ENCODE data around the gene C1orf159.
"Not testable (repeated sequence)": the region's sequence is repeated elsewhere in the genome, so short reads cannot be mapped to it uniquely, and the experiment has no call there.

The C1orf159 gene

DNA sequence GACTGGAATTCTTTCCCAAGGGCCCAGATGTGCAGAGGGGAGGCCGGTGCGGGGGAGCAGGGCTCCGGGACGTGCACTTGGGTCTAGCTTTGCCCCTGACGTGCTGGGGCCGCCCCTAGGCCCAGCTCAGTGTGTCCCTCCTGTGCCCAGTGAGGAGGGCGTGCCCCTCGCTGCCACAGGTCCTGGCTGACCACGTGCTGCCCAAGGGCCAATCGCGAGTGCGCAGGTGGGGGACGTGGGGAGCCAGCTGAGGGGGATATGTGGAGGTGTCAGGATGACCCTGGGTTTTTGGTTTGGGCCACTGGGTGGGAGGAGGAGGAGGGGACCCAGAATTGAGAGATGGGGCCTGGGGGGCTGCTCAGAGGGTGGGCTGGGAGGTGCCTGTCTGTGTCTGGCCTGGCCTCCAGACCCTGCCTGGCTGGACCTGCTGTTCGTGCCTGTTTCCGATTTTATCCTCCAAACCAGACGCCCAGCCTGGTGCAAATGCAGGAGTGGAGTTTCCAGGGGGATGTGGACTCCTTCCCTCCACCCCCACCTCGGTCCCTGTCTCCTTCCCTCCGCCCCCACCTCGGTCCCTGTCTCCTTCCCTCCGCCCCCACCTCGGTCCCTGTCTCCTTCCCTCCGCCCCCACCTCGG lies 35.6 kb downstream of the C1orf159 start:
- H3K4me1 ChIP-seq (ENCODE audit: control insufficient read depth, insufficient read depth, low read length): peaks cover 11% of the 10 kb centered on the region
- DNase-seq (ENCODE audit: low read depth): peak; percentile 48
- no peaks in the 10 kb centered on the region for H3K9me3 ChIP-seq (ENCODE audit: control insufficient read depth, low read length)
- H3K4me3 ChIP-seq (ENCODE audit: low read length): peak overlapping the region; percentile 54
- no peaks in the 10 kb centered on the region for H3K36me3 ChIP-seq (ENCODE audit: control insufficient read depth, insufficient read depth, low read length, severe bottlenecking)
- no peak overlapping the region for H3K9ac ChIP-seq (ENCODE audit: low read length)
- H3K27me3 ChIP-seq (replicated peaks; ENCODE audit: control insufficient read depth, insufficient read depth, low read length): no peaks in the 10 kb centered on the region

DNA sequence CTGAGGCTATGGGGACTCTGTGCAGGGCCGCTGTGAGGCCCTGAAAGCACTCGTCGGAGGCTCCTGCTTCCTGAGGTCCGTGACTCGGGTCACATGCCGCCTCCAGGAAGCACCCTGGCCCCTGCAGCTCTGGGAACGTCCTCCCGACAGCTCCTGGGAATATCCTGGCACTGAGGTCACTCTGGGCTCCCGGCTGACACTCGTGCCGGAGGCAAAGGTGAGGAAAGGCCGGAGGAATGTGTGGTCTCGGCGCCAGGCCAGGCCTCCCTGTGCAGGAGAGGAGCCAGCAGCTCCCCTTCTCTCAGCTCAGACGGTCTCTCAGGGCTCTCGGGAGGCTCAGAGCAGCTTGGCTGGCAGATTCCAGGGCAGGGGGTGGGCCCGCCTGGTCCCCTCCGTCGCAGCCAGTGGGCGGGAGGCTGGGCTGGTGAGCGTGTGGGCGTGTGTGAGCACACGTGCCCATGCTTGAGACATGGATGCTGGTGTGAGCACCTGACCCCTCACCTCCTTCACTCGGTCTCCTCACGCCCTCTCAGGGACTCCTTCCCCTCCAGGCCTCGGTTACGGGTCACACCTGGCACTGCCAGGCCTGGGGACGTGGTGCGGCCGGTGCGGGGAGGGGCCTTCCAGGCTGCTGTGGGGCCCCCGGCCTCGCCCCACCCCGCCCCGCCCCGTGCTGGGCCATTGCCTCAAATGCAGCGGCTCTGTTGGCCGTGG lies 36.3 kb downstream of the C1orf159 start:
- H3K27me3 ChIP-seq (replicated peaks; ENCODE audit: control insufficient read depth, insufficient read depth, low read length): no peaks in the 10 kb centered on the region
- H3K9ac ChIP-seq (ENCODE audit: low read length): no peak overlapping the region
- H3K9me3 ChIP-seq (ENCODE audit: control insufficient read depth, low read length): no peaks in the 10 kb centered on the region
- peak; percentile 72 for DNase-seq (ENCODE audit: low read depth)
- H3K4me1 ChIP-seq (ENCODE audit: control insufficient read depth, insufficient read depth, low read length): peaks cover 11% of the 10 kb centered on the region
- no peaks in the 10 kb centered on the region for H3K36me3 ChIP-seq (ENCODE audit: control insufficient read depth, insufficient read depth, low read length, severe bottlenecking)
- H3K4me3 ChIP-seq (ENCODE audit: low read length): peak overlapping the region; percentile 54

DNA sequence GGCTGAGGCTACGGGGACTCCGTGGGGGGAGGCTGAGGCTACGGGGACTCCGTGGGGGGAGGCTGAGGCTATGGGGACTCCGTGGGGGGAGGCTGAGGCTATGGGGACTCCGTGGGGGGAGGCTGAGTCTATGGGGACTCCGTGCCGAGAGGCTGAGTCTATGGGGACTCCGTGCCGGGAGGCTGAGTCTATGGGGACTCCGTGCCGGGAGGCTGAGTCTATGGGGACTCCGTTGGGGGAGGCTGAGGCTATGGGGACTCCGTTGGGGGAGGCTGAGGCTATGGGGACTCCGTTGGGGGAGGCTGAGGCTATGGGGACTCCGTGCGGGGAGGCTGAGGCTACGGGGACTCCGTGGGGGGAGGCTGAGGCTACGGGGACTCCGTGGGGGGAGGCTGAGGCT lies 38.5 kb downstream of the C1orf159 start:
- H3K36me3 ChIP-seq (ENCODE audit: control insufficient read depth, insufficient read depth, low read length, severe bottlenecking); H3K9ac ChIP-seq (ENCODE audit: low read length); H3K9me3 ChIP-seq (ENCODE audit: control insufficient read depth, low read length); H3K27me3 ChIP-seq (replicated peaks; ENCODE audit: control insufficient read depth, insufficient read depth, low read length); DNase-seq (ENCODE audit: low read depth); H3K4me3 ChIP-seq (ENCODE audit: low read length): not testable (repeated sequence)
- peaks cover 11% of the 10 kb centered on the region for H3K4me1 ChIP-seq (ENCODE audit: control insufficient read depth, insufficient read depth, low read length)

DNA sequence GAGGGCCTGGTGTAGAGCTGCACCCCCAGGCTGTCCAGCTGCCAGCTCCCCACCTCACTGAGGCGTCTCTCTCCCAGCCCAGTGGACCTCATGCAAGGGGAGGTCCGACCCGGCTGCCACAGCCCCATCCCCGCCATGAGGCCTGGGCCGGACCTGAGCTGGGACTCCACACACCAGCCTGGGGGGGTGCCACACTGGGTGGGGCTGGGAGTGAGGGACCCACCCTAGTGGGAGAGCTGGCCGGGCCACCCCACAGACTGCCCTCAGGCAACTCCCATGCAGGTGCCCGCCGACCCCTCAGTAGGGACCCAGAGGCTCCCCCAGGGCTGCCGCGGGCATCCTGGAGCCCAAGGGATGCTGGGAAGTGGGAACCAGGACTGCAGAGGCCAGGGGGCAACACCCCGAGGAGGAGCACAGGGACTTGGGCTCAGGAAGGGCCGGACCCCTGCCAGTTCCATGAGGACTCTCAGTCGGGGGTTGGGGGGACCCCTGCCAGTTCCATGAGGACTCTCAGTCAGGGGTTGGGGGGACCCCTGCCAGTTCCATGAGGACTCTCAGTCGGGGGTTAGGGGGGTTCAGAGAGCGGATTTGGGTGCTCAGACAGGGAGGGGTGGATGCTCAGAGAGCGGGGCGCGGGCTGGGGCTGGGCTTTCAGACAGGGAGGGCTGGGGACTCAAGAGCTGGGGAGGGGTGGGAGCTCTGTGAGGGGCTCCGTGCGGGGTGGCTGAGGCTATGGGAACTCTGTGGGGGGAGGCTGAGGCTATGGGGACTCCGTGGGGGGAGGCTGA lies 40.5 kb downstream of the C1orf159 start:
- no peaks in the 10 kb centered on the region for H3K9me3 ChIP-seq (ENCODE audit: control insufficient read depth, low read length)
- H3K4me1 ChIP-seq (ENCODE audit: control insufficient read depth, insufficient read depth, low read length): peaks cover 11% of the 10 kb centered on the region
- no peak overlapping the region for H3K9ac ChIP-seq (ENCODE audit: low read length)
- H3K36me3 ChIP-seq (ENCODE audit: control insufficient read depth, insufficient read depth, low read length, severe bottlenecking): no peaks in the 10 kb centered on the region
- H3K4me3 ChIP-seq (ENCODE audit: low read length): no peak overlapping the region
- peaks cover 3% of the 10 kb centered on the region for H3K27me3 ChIP-seq (replicated peaks; ENCODE audit: control insufficient read depth, insufficient read depth, low read length)
- no peak for DNase-seq (ENCODE audit: low read depth)

DNA sequence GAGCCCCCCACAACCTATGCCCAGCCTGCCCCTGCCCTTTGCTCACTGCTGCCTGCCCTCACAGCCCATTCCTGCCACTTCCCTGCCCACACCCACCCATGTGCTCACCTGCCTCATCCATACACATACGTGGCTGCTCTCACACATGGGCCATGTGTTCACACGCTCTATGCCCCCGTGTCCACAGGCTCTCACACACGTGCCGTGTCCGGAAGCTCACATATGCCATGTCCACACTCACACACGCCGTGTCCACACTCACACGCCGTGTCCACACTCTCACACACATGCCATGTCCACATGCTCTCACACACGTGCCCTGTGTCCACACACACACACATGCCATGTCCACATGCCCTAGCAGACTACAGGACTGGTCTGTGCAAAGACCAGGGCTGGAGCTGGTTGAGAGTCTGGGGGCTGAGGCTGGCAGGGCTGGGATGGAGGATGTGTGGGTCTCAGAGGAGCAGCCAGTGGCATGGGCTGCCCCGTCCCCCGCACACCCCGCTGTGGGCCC lies 41.2 kb downstream of the C1orf159 start:
- H3K27me3 ChIP-seq (replicated peaks; ENCODE audit: control insufficient read depth, insufficient read depth, low read length): peaks cover 7% of the 10 kb centered on the region
- no peak overlapping the region for H3K4me3 ChIP-seq (ENCODE audit: low read length)
- H3K9ac ChIP-seq (ENCODE audit: low read length): no peak overlapping the region
- DNase-seq (ENCODE audit: low read depth): no peak
- H3K4me1 ChIP-seq (ENCODE audit: control insufficient read depth, insufficient read depth, low read length): peaks cover 5% of the 10 kb centered on the region
- no peaks in the 10 kb centered on the region for H3K9me3 ChIP-seq (ENCODE audit: control insufficient read depth, low read length)
- H3K36me3 ChIP-seq (ENCODE audit: control insufficient read depth, insufficient read depth, low read length, severe bottlenecking): no peaks in the 10 kb centered on the region

DNA sequence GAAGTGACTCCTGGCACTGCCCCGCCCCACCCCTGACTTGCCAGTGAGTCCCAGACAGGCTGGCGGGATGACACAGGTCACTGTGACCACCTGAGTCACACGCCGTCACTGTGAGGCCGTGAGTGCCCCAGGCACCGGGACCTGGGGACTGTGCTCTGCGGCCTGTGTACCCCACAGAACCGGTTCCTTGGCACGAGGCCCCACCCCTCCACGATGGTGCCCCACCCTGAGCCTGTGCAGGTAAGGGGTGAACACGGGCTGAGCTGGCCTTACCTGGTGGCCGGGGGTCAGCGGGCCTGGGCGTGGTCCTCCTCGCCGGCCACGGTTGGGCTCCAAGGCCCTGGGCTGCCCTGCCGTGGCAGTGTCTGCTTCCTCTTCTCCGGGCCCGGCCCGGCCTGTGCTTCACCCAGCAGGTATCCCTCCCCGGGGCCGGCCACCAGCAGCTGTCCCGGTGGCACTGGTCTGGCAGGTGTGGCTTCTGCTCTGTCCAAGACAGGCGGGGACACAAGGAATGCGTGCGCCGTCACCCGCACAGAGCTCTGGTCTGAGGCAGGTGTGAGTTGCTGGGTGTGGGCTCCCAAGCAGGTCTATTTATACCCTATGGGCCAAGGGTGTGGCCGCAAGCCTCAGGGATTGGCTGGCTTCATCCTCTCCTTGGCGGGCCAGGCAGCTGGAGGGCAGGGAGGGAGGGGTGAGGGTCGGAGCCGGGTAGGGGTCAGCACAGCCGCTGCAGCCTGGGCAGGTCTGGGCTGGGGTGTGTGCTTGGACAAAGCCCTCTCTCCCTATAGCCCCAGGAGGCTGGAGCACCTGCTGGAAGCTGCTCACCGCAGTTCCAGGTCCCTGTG lies 41.9 kb downstream of the C1orf159 start, which contains the start of gene RNF223:
Gene RNF223 (minus strand): TSS at position 564 of the 845 bp plus-strand sequence. CDS start 1,740 bp downstream, outside the sequence.
- no peak for DNase-seq (ENCODE audit: low read depth)
- no peak within 1 kb of the TSS for H3K9ac ChIP-seq (ENCODE audit: low read length)
- peaks cover 10% of the 10 kb centered on the region for H3K27me3 ChIP-seq (replicated peaks; ENCODE audit: control insufficient read depth, insufficient read depth, low read length)
- no peaks in the 10 kb centered on the region for H3K36me3 ChIP-seq (ENCODE audit: control insufficient read depth, insufficient read depth, low read length, severe bottlenecking)
- no peaks in the 10 kb centered on the region for H3K9me3 ChIP-seq (ENCODE audit: control insufficient read depth, low read length)
- H3K4me3 ChIP-seq (ENCODE audit: low read length): no peak within 1 kb of the TSS
- no peaks in the 10 kb centered on the region for H3K4me1 ChIP-seq (ENCODE audit: control insufficient read depth, insufficient read depth, low read length)

DNA sequence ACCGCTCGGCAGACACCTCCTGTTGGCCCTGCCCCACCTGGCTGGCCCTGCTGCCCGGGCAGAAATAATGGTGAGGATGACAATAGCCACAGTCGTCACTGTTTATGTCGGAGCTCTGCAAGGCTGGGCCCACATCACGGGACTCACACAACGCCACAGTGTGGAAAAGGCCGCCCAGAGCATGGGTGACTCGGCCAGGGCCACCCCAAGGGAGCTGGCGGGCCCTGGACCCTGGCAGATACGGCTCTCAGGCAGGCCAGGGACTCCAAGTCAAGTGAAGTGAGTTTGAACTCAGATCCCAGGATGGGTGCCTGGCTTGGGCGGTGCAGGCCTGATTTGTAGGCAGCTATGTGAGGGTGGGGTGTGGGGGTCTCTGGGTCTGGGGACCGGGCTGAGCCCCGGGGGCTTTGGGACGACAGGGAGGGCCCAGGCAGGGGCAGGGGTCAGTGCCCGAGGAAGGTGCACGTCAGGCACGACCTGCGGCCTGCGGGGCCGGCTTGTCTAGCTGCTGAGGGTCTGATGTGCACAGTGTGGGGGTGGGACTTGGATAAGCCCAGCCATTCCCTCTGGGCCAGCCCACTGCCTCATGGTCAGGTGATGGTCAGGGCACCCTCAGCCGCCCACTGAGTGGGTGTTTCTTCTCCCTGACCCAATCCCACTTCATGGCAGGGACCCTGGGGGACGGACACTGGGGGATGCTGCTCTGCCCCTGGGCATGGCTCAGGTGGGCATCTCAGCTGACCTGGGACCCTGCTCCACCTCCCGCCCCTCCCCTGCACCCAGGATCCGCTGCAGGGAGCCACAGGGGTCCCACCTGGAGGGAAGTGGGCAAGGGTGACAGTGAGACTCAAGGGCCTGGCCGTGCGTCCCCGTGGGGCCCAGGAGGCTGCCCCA lies 42.8 kb downstream of the C1orf159 start:
- no peaks in the 10 kb centered on the region for H3K4me1 ChIP-seq (ENCODE audit: control insufficient read depth, insufficient read depth, low read length)
- H3K9ac ChIP-seq (ENCODE audit: low read length): no peak overlapping the region
- H3K9me3 ChIP-seq (ENCODE audit: control insufficient read depth, low read length): no peaks in the 10 kb centered on the region
- H3K27me3 ChIP-seq (replicated peaks; ENCODE audit: control insufficient read depth, insufficient read depth, low read length): peaks cover 14% of the 10 kb centered on the region
- no peaks in the 10 kb centered on the region for H3K36me3 ChIP-seq (ENCODE audit: control insufficient read depth, insufficient read depth, low read length, severe bottlenecking)
- DNase-seq (ENCODE audit: low read depth): no peak
- H3K4me3 ChIP-seq (ENCODE audit: low read length): no peak overlapping the region

DNA sequence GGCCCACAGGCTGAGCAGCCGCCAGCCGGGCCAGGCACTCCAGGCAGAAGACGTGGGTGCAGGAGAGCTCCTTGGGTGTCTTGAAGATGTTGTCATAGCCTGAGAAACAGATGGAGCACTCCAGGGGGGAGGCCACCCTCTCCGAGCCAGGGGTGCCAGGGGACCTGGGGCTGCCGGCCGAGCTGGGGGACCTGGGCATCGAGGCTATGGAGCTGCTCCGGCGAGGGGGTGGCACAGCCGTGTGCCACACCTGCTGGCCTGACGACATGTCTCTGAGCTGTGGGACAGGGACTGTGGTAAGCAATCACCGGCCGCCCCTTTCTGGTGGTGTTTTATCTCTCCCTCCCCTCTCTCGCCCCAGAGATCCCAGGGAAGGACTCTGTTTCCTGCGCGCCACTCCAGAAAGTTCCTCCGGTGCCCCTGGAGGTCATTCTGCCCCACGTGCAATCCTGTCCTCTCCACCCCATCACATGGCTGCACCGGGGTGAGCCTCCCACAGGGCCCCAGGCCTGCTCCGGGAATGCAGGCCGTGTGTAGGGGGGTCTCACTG lies 43.5 kb downstream of the C1orf159 start:
- DNase-seq (ENCODE audit: low read depth): no peak

DNA sequence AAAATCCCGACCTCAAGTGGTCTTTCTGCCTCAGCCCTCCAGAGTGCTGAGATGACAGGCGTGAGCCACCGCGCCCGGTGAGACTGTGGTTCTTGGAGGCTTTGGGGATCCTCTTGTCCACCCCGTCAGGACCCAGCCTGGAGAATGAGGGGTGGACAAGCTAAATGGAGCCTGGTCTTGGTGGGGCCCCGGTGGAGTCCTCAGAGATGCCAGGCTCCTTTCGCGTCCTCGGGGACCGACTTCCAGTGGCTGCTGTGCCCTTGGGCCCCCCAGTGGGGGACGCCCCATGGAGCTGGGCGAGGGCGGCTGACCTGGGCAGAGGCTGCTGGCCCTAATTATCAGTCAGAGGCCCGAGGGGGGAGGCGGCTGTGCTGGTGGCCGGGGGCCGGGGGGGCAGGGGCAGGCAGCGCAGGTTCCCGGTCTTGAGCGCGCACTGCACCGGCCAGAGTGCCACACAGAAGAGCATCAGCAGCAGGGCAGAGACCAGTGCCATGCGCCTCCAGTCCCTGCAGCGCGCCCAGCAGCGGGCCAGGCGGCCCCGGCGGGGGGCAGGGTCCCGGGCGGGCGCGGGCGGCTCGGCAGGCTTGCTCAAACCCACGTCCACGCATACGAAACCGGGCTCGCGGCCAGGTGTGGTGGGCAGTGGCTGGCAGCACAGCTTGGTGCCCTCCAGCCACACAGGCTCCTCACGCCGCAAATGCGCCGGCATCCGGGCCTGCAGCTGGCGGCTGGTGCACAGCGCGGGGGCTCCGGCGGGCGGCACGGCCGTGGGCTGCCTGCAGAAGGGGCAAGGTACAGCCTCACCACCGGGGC lies 44.2 kb downstream of the C1orf159 start:
- Histone ChIP-seq H3K4me3 (ENCODE audit: low read length) (no peak overlapping the region), H3K9ac (ENCODE audit: low read length) (no peak overlapping the region), H3K36me3 (ENCODE audit: control insufficient read depth, insufficient read depth, low read length, severe bottlenecking) (no peaks in the 10 kb centered on the region), H3K4me1 (ENCODE audit: control insufficient read depth, insufficient read depth, low read length) (no peaks in the 10 kb centered on the region), H3K9me3 (ENCODE audit: control insufficient read depth, low read length) (no peaks in the 10 kb centered on the region), H3K27me3 (replicated peaks; ENCODE audit: control insufficient read depth, insufficient read depth, low read length) (peaks cover 18% of the 10 kb centered on the region)
- DNase-seq (ENCODE audit: low read depth): no peak

More for the DNA sequence above, 43.5 kb downstream of the C1orf159 start:
- Histone ChIP-seq H3K27me3 (replicated peaks; ENCODE audit: control insufficient read depth, insufficient read depth, low read length) (peaks cover 18% of the 10 kb centered on the region), H3K9ac (ENCODE audit: low read length) (no peak overlapping the region), H3K36me3 (ENCODE audit: control insufficient read depth, insufficient read depth, low read length, severe bottlenecking) (no peaks in the 10 kb centered on the region), H3K4me1 (ENCODE audit: control insufficient read depth, insufficient read depth, low read length) (no peaks in the 10 kb centered on the region), H3K4me3 (ENCODE audit: low read length) (no peak overlapping the region), H3K9me3 (ENCODE audit: control insufficient read depth, low read length) (no peaks in the 10 kb centered on the region)
